Colonic mucosa (tissue), 4 donors: ENCODE measurements around the gene GEN1. TPM values are rescaled to one million over a fixed set of nuclear protein-coding genes. Genes with fewer than 3 reads are reported as not detected.

Source experiments
- DNase-seq: peaks from one replicate; pipeline ENCODE4 v3.0.0-alpha.2; 2020
- H3K27ac ChIP-seq: fragments of 200-600 bp; one replicate; pipeline ENCODE4 v1.8.0; 2021
- H3K27me3 ChIP-seq: fragments of 200-600 bp; one replicate; pipeline ENCODE4 v1.8.0; 2021
- H3K36me3 ChIP-seq: fragments of 200-600 bp; one replicate; pipeline ENCODE4 v1.8.0; 2021
- H3K4me1 ChIP-seq: fragments of 200-600 bp; one replicate; pipeline ENCODE4 v1.8.0; 2021; ENCODE audit warnings: mild to moderate bottlenecking
- H3K4me3 ChIP-seq: fragments of 200-600 bp; one replicate; pipeline ENCODE4 v1.8.0; 2021
- H3K9ac ChIP-seq, 2 donors: one replicate each; pipeline ENCODE4 v1.7.0; 2013; ENCODE audit warnings: control low read depth in 2 of 2, low read depth in 2 of 2, low read length in 2 of 2
- H3K9me3 ChIP-seq: fragments of 200-600 bp; one replicate; pipeline ENCODE4 v1.8.0; 2021
- intact Hi-C: fragments of 100-400 bp; cut with DNase I; formaldehyde crosslinking; loops from one replicate; pipeline ENCODE4 v1.14.1; 2022
- total RNA-seq, 2 donors: library from RNA; stranded (reverse); fragmentation: NEBNext Ultra II Directional in 1 of 2; extraction: Animal tissue kit (Norgen Biotek cat#: 25700) in 1 of 2; gene quantifications; one replicate each; pipeline ENCODE4 v1.2.1, GENCODE V29; 2021
- TF ChIP-seq, protein P1 (sequence below): fragments of 200-600 bp; IDR thresholded peaks from one replicate; pipeline ENCODE4 v1.8.0; 2022; ENCODE audit warnings: antibody characterized with exemption, mild to moderate bottlenecking
- donor health status: healthy.
- donor health status: DM: no; HTN: no; CAD: no.
- donor health status: DM: no; HTN: no; CAD: no.

The GEN1 gene
- total RNA-seq, 2 donors from 2014 or later = 13.1 to 30.0 TPM

DNA sequence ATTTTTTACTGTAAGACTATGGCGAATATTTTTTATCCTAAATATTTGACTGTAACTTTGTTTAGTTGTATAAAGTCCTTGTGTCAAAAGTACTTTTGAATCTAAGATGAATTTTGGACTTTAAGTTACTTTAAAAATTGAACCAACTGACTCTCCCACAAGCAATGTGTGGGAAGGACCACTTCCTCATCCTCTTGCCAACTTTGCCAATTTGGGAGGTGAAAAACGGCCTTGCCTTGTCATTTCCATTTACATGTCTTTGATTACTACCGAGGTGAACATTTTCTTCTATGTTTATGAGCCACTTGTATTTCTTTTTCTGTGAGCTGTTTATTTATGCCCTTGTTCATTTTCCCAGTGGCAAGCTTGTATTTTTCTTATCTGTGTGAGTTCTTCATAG is 49.6 kb downstream of the GEN1 start:
- no peak for DNase-seq
- no peak overlapping the region for H3K4me3 ChIP-seq
- H3K4me1 ChIP-seq = no peaks in the 10 kb centered on the region
- no peak overlapping the region for H3K27ac ChIP-seq
- H3K36me3 ChIP-seq = no peaks in the 10 kb centered on the region
- no peaks in the 10 kb centered on the region for H3K9me3 ChIP-seq
- H3K27me3 ChIP-seq = no peaks in the 10 kb centered on the region
- TF ChIP-seq, protein P1, sequence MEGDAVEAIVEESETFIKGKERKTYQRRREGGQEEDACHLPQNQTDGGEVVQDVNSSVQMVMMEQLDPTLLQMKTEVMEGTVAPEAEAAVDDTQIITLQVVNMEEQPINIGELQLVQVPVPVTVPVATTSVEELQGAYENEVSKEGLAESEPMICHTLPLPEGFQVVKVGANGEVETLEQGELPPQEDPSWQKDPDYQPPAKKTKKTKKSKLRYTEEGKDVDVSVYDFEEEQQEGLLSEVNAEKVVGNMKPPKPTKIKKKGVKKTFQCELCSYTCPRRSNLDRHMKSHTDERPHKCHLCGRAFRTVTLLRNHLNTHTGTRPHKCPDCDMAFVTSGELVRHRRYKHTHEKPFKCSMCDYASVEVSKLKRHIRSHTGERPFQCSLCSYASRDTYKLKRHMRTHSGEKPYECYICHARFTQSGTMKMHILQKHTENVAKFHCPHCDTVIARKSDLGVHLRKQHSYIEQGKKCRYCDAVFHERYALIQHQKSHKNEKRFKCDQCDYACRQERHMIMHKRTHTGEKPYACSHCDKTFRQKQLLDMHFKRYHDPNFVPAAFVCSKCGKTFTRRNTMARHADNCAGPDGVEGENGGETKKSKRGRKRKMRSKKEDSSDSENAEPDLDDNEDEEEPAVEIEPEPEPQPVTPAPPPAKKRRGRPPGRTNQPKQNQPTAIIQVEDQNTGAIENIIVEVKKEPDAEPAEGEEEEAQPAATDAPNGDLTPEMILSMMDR = no peak
- intact Hi-C loops = no loop called here
- H3K9ac ChIP-seq = no peak overlapping the region

DNA sequence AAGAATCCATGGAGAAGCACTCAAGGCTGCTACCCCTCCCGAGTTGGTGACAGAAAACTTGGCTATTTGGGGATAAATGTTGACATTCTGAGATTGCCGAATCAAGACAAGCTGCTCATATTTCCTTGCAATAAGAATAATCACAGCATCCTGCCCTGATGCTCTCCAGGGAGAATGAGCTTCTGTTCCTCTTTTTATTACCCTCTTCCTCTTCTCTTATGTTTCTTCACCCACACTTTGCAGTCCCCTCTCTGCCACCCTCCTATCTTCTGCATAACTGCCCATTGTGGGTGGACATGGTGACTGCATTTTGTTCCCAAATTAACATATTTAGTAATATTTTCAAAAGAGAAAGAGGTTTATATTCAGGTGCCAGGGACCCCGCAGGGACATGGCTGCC is 50.4 kb downstream of the GEN1 start:
- Histone ChIP-seq H3K9me3 (no peaks in the 10 kb centered on the region), H3K9ac (no peak overlapping the region), H3K4me3 (no peak overlapping the region), H3K4me1 (no peaks in the 10 kb centered on the region), H3K27ac (no peak overlapping the region), H3K36me3 (no peaks in the 10 kb centered on the region), H3K27me3 (no peaks in the 10 kb centered on the region)
- no peak for DNase-seq
- TF ChIP-seq, protein P1 = no peak
- intact Hi-C loops = no loop called here

DNA sequence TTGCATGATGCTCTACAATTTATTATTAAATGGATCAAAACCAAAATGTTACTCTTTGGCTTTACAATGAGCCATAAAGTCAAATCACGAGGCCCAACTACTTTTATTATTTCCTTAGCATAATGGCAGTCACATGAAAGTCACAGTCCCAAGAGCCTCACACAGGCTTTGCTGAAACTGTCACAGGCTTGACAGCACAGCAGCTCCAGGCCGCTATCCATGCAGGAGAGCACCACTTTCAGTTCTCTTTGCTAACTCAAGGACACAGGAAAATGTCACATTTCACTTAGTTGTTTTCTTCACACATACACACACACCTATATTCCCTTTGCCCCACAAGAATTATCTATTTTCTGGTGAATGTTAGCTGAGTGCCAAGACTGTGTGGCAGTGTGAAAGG is 51.2 kb downstream of the GEN1 start:
- Histone ChIP-seq H3K36me3 (no peaks in the 10 kb centered on the region), H3K9ac (no peak overlapping the region), H3K4me3 (no peak overlapping the region), H3K4me1 (no peaks in the 10 kb centered on the region), H3K27ac (no peak overlapping the region), H3K27me3 (no peaks in the 10 kb centered on the region), H3K9me3 (no peaks in the 10 kb centered on the region)
- no peak for DNase-seq
- intact Hi-C loops = no loop called here
- TF ChIP-seq, protein P1 = no peak

DNA sequence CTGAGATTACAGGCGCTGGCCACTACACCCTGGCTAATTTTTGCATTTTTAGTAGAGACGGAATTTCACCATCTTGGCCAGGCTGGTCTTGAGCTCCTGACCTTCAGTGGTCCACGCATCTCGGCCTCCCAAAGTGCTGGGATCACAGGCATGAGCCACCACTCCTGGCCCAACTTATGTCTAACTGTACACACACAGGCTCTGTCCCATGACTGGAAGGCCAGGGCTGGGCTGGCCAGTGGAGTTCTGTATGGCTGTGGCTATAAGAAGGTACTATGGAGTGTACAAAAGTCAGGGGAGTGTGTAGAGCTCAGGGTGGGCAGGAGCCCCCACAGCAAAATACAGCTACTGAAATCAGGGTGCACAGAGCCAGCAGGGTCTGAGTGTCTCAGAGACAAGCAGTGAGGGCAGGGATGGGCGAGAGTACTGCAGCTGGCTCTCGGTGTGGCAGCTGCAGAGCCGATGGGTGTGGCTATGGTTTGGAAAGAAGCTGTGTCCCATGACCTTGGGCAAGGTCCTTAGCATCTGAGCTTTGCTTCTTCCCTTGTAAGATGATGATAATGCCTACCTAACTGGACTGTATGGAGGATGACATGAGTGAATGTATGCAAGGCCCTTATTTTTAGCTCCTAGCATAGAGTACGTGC is 51.9 kb downstream of the GEN1 start:
- no peaks in the 10 kb centered on the region for H3K4me1 ChIP-seq
- H3K9me3 ChIP-seq = no peaks in the 10 kb centered on the region
- no peak overlapping the region for H3K4me3 ChIP-seq
- no peak for DNase-seq
- TF ChIP-seq, protein P1 = no peak
- H3K27me3 ChIP-seq = no peaks in the 10 kb centered on the region
- intact Hi-C loops = no loop called here
- no peak overlapping the region for H3K9ac ChIP-seq
- H3K27ac ChIP-seq = no peak overlapping the region
- H3K36me3 ChIP-seq = no peaks in the 10 kb centered on the region

DNA sequence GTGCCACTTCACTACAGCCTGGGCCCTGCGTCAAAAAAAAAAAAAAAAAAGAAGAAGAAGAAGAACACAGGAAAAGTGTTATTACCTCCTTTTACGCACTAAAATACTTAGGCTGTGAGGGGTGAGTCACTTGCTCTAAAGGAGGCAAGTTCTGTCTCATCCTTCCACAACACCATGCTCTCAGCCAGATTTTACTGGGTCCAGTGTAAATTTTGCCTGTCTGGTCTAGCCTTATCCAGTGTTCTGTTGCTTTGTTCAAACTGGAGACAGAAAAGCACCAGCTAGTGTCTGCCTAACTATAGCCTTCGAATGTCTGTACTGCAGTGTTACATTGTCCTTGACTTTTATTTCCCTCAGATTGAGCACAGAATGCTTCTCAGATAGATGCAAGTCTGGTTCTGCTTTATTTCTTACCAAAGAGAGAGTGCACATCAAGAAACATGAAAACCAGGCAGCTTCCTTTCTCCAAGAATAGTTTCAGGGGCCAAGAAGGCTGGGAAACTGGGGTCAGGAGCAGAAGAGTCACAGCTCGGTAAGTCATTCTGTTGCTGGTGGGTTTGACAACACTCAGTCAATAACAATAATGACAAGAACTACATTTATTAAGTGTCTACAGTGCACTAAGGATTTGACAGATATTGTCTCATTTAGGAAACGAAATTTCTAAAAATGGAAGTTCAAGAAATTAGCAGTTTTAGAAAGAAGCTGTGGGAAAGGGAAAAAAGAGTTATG is 59.2 kb downstream of the GEN1 start:
- TF ChIP-seq, protein P1 = no peak
- no peak overlapping the region for H3K4me3 ChIP-seq
- DNase-seq = no peak
- H3K27me3 ChIP-seq = no peaks in the 10 kb centered on the region
- H3K9me3 ChIP-seq = no peaks in the 10 kb centered on the region
- intact Hi-C loops = no loop called here
- H3K36me3 ChIP-seq = no peaks in the 10 kb centered on the region
- H3K27ac ChIP-seq = no peak overlapping the region
- no peaks in the 10 kb centered on the region for H3K4me1 ChIP-seq
- H3K9ac ChIP-seq = no peak overlapping the region
